ENCODE data around the gene URAD. TPM values are rescaled to one million over a fixed set of nuclear protein-coding genes. Genes with fewer than 3 reads are reported as not detected.
"Not testable (repeated sequence)": the region's sequence is repeated elsewhere in the genome, so short reads cannot be mapped to it uniquely, and the experiment has no call there.

Gene URAD
- total RNA-seq, 1 donor from 2014 or later, result not detected

DNA sequence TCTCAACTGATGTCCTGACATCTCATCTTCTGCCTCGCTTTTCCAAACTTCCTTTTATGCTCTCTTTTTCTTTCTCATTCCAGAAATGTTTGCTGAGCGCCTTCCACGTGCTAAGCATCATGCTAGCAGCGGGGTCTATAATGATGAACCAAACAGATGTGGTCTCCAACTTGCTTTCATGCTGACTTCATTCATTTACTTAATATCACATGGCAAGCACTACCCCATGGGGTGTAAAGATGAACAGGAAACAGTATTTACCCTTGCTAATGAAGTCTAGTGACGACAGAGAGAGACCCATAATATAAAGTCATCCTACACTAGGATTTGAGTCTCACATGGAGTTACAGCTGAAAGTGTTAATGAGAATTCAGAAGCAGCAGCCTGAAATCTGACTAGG, 21.6 kb upstream of the URAD start:
- H3K4me1 Mint-ChIP-seq (ENCODE audit: unreplicated experiment), result peaks cover 2% of the 10 kb centered on the region
- TF ChIP-seq CTCF (IDR thresholded peaks at IDR 0.05; ENCODE audit: unreplicated experiment), result no peak
- DNase-seq (ENCODE audit: low spot score), result no peak
- no peaks in the 10 kb centered on the region for H3K9me3 Mint-ChIP-seq (ENCODE audit: unreplicated experiment)
- H3K4me3 Mint-ChIP-seq (ENCODE audit: unreplicated experiment), result no peak overlapping the region
- peaks cover 2% of the 10 kb centered on the region for H3K27me3 Mint-ChIP-seq (ENCODE audit: unreplicated experiment)
- H3K27ac Mint-ChIP-seq (ENCODE audit: unreplicated experiment), result no peak overlapping the region
- H3K36me3 Mint-ChIP-seq (ENCODE audit: low read depth, unreplicated experiment), result no peaks in the 10 kb centered on the region

DNA sequence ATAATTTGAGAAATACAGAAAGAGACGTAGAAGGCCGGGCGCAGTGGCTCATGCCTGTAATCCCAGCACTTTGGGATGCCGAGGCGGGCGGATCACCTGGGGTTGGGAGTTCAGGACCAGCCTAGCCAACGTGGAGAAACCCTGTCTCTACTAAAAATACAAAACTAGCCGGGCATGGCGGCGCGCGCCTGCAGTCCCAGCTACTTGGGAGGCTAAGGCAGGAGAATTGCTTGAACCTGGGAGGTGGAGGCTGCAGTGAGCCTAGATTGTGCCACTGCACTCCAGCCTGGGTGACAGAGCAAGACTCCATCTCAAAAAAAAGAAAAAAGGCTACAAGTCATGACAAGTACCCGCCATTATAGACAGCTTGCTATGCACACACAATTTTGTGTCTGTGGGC, 16.5 kb upstream of the URAD start:
- not testable (repeated sequence) for DNase-seq (ENCODE audit: low spot score); H3K27ac Mint-ChIP-seq (ENCODE audit: unreplicated experiment); H3K4me3 Mint-ChIP-seq (ENCODE audit: unreplicated experiment); H3K9me3 Mint-ChIP-seq (ENCODE audit: unreplicated experiment); H3K27me3 Mint-ChIP-seq (ENCODE audit: unreplicated experiment); H3K36me3 Mint-ChIP-seq (ENCODE audit: low read depth, unreplicated experiment); H3K4me1 Mint-ChIP-seq (ENCODE audit: unreplicated experiment)

DNA sequence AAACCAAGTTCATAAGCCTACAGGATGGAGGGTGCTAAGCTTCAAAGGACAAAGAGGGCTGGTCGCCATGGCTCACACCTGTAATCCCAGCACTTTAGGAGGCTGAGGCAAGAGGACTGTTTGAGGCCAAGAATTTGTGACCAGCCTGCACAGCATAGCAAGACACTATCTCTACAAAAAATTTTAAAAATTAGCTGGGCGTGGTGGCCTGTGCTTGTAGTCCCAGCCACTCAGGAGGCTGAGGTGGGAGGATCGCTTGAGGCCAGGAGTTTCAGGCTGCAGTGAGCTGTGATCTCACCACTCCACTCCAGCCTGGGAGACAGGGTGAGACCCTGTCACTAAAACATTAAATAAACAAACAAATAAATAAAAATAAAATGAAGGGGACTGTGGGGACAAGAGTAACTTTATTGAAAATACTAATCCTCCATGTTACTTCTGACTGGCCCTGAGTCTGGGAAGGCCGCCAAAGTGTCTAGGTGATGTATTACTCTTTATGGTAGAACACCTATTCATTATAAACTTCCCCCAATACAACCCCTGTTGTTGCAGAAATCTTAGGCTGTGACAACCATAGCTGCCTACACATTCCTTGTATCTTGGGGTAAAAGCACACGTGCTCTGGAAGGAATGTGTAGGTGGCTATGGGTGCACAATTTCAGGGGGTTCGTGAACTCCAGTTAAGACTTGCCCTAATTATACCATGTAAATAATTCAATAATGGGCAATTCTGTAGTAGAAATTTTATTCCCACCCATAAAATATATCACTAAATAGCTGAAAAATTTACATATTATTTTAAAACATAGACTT, 14.6 kb upstream of the URAD start:
- Mint-ChIP-seq H3K9me3 (ENCODE audit: unreplicated experiment) (no peaks in the 10 kb centered on the region), H3K4me3 (ENCODE audit: unreplicated experiment) (no peak overlapping the region), H3K27ac (ENCODE audit: unreplicated experiment) (no peak overlapping the region), H3K4me1 (ENCODE audit: unreplicated experiment) (peaks cover 5% of the 10 kb centered on the region), H3K36me3 (ENCODE audit: low read depth, unreplicated experiment) (no peaks in the 10 kb centered on the region), H3K27me3 (ENCODE audit: unreplicated experiment) (peaks cover 1% of the 10 kb centered on the region)
- DNase-seq (ENCODE audit: low spot score), result no peak
- no peak for TF ChIP-seq CTCF (IDR thresholded peaks at IDR 0.05; ENCODE audit: unreplicated experiment)

DNA sequence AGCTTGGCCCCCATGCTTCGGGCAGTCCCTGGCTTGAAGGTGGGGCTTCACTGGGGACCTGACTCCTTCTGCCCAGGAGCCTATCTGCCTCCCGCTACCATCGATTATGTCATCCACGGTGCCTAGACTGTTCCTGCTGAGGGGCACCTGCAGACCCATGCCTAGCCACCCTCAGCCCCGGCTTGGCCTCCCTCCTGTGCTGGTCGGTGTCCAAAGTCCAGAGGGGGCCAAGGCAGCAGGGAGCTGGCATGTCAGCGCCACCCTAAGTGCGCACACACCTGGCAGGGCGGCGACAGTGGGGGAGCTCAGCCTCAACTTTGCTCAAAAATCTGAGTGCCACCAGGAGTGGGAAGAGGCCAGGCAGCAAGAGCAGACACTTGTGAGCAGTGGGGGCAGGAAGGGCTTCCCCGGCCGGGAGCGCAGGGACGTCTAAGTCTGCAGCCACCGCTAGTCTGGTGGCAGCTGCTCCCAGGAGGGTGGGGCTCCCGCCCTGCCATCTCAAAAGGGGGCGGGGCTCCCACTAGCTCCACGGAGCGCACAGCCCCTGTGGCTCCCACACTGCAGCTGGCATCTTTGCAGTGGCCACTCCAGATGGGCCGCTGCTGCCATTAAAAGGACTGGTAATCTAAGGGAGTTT, 13.5 kb upstream of the URAD start:
- Mint-ChIP-seq H3K4me3 (ENCODE audit: unreplicated experiment) (no peak overlapping the region), H3K27ac (ENCODE audit: unreplicated experiment) (no peak overlapping the region), H3K9me3 (ENCODE audit: unreplicated experiment) (no peaks in the 10 kb centered on the region), H3K27me3 (ENCODE audit: unreplicated experiment) (peaks cover 1% of the 10 kb centered on the region), H3K4me1 (ENCODE audit: unreplicated experiment) (peaks cover 5% of the 10 kb centered on the region), H3K36me3 (ENCODE audit: low read depth, unreplicated experiment) (no peaks in the 10 kb centered on the region)
- DNase-seq (ENCODE audit: low spot score), result no peak
- no peak for TF ChIP-seq CTCF (IDR thresholded peaks at IDR 0.05; ENCODE audit: unreplicated experiment)

GRCh38 chr13:28001049-28001448, 12.6 kb upstream of the URAD start:
- H3K4me1 Mint-ChIP-seq (ENCODE audit: unreplicated experiment), result peaks cover 5% of the 10 kb centered on the region
- DNase-seq (ENCODE audit: low spot score), result no peak
- H3K27me3 Mint-ChIP-seq (ENCODE audit: unreplicated experiment), result peaks cover 1% of the 10 kb centered on the region
- H3K27ac Mint-ChIP-seq (ENCODE audit: unreplicated experiment), result no peak overlapping the region
- H3K9me3 Mint-ChIP-seq (ENCODE audit: unreplicated experiment), result no peaks in the 10 kb centered on the region
- TF ChIP-seq CTCF (IDR thresholded peaks at IDR 0.05; ENCODE audit: unreplicated experiment), result no peak
- H3K4me3 Mint-ChIP-seq (ENCODE audit: unreplicated experiment), result no peak overlapping the region
- H3K36me3 Mint-ChIP-seq (ENCODE audit: low read depth, unreplicated experiment), result no peaks in the 10 kb centered on the region

All from endothelial cell (in vitro differentiated cells).